ENCODE measurements around the gene ACTL8.

Gene ACTL8, protein sequence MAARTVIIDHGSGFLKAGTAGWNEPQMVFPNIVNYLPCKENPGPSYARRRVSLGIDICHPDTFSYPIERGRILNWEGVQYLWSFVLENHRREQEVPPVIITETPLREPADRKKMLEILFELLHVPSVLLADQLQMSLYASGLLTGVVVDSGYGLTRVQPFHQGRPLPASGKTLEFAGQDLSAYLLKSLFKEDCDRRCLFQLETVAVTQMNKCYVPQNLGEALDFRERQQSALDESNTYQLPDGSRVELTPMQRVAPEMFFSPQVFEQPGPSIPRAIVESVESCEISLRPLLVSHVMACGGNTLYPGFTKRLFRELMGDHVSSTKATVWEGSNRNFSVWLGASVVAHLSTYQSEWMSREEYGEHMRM

DNA sequence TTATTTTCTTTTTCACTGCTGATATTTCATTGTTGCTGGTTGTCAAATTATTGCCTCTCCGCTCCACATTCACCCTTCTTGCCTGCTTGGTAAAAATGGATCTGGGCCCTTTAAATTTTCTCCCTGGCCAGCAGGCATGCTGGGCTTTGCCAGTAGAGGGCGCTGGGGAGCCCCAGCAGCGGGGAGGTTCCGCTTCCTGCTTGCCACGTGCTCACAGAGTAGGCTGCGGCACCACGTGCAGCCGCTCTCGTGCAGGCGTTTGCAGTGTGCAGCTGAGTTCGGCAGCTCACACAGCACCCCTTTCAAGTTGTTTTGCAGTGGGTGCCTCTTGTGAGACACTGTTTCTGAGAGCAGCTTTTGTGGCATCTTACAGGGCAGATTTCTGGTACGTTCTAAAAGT lies at the start of gene ACTL8:
ACTL8 (plus strand) TSS at position 214 of the 400 bp plus-strand sequence. CDS start 67,676 bp downstream, outside the sequence.
- no peak for DNase-seq (ENCODE audit: low read depth)

DNA sequence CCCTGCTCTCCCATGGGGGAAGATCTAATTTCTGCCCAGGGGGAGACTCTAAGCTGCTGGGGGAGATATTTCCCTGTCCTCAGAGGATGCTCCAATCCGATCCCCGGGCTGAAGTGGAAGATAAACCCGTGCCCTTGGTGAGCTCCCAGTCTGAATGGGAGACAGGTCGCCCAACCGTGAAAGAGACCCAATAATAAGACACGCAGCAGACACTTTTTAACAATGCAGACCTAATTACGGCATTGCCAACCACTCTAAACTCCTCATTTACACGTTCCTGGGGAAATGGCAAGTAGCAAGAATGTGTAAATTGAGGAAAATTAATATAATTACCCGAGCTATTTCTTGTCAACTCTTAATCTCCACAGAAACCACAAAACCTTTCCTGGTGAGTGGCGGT lies 48.7 kb upstream of the ACTL8 start:
- no peak for DNase-seq (ENCODE audit: low read depth)

DNA sequence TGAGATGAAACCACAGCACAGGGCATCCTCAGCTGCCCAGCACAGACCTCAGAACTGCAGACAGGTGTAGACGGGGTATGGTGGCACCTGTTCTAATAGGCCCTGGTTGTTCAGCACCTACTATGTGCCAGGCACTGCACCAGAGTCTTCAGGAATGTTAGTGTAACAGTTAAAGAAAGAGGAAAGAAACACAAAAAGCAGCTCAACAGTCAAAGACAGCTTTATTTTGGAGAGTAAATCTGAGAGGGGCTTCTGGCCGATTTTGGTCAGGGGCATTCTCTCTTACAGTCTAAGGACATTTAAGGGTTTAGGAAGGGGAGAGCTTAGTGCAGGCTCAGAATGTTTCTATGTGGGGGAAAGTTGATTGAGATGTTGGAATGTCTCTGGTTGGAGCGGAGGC lies 45.2 kb upstream of the ACTL8 start:
- no peak for DNase-seq (ENCODE audit: low read depth)

DNA sequence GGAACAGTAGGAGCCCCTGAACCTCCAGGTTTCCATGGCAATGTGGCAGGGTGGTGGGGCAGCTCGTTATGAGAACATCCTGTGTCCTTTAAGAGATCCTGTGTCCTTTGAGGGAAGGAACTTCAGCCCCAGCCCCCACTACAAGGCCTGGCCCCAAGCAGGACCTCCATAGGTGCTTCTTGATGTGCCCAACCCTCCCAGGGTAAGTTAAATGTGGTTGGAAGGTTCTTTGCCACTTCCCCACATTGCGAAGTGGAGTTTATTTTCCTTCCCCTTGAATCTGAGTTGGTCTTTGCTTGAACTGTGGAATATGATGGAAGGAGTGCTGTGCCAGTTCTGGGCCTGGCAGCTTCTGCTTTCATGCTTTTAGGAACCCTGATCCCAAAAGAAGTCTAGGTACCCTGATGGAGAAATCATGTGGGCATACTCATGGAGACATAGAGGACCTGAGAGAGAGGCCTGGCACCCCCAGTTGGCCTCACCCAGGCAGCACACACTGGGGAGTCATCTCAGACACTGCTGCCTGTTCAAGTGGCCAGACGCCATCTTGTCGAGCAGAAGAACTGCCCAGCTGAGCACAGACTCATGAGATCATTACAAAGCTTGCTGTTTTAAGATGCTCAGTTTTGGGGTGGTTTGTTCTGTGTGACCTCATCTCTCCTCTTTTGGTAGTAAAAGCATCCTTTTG lies 44.1 kb upstream of the ACTL8 start:
- DNase-seq (ENCODE audit: low read depth), result no peak

DNA sequence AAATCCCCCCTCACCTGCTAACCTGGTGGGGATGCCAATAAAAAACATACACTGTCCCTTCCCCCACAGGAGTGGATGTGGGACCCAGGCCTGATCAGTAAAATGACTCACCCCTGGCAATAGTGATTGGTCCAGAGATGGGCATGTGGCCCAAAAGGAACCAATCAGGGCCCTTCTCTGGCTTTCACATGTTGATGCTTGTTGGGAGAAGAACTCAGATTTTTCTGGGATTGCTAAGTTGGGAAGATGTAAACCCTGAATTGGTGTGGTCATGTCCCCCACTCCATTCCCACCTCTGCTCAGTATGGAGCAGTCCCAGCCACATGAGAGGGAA lies 43.6 kb upstream of the ACTL8 start:
- no peak for DNase-seq (ENCODE audit: low read depth)

DNA sequence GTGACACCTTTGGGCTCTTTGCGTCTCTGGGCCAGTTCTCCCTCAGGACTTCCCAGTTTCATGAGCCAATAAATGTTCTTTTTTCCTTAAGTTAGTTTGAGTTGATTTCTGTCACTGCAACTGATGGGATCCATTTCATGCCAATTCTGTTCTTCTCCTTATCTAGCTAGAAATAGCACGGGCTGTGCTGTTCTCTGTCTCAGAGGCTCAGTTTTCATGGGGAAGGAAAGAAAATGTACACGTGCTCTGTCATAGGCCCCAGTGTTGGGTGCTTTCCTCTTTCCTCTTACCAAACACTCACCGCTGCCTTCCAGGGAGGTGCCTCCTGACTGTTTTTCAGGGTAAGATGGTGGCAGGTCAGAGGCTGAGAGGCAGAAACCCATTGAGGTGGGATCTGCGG lies 43.2 kb upstream of the ACTL8 start:
- DNase-seq (ENCODE audit: low read depth), result no peak

DNA sequence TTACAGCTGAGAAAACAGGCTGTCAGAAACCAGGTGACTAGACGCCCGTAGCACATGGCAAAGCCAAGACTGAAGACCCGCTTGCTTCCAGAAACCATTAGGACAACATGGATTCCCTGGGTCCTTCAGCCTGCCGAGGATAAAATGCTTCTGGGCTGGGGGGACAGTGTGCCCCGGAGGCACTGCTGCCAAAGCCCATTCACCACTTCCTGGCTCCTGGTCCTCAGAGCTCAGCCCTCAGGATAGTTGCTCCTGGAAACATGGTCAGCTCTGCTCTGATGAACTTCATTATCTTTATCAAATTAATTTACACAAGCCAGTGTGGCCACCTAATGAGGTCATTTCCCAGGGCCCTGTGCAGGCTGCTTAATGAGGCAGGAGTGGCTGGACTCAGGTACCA lies 41.1 kb upstream of the ACTL8 start:
- DNase-seq (ENCODE audit: low read depth), result no peak

DNA sequence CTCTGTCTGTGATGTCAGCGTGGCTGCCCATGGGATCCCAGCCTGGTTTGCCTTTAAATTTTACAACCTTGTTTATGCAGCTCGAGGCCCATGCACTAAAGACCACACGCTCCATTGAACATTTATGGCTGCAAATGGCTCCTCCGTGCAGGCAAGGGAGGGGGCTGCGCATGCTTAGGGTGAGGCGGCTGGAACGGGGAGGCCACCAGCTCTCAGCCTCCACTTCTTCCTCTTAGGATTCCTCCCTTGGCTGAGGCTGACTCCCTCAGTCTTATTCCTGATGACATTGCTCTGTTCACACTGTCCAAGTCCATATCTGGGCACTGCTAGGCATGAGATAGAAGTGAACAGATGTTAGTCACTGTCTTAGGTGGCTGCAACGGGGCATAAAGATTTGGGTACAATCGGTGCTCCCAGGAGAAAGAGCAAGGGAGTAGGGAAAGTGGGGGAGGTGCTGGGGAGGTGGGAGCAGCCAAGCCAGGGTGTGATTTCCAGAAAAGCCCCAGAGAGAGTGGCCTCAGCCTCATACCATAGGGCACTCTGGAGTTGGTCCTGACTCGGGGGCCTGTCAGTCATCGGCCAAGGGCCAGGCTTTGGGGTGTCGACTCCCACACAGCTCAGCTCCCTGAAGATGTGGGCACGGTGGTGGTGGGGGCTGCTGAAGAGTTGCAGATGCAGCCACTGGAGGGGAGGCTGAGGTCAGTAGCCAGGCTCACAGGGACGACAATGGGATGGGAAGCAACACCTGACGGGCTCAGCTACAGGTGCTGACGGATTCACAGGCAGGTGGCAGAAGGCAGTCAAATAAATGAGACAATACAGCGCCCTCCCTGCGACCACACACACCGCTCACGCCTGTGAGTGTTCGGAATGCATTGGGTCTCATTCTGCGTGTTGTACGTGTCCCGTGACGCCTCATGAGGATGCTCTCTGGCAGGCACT lies 37.3 kb upstream of the ACTL8 start:
- no peak for DNase-seq (ENCODE audit: low read depth)

DNA sequence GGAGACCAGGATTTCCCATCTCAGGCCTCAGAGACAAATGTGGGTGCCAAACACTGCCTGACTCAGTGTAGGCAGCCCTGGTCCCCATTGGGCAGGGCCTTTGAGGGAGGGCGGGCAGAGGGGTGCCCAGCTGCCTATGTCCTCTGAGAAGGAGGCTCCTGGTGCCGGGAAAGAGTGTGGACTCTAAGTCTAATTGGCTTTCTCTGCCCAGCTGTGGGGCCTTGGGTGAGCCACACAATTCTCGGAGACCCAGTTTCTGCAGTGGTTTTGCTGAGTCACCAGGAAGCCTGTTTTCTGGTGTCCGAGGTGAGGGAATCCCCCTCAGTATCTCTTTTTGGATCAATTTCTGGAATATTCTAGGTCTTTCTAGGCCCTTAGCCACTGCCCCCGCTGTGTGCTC lies 35.3 kb upstream of the ACTL8 start:
- no peak for DNase-seq (ENCODE audit: low read depth)

DNA sequence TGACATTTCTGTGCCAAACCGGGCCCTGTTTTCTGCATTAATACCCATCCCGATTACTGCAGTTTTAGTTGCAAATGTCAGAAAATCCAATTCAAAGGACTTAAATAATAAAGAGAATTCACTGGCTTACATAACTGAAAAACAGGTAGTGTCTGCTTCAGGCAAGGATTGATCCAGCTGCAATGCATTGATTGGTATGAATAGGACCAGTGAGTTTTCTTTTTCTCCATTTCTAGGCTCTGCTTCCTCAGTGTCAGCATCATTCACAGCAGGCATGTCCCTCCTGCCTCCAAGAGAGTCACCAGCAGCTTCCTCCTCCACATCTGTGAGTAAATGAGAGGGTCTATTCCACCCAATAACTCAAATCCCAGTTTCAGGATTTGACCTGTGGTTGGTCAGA lies 33.7 kb upstream of the ACTL8 start:
- DNase-seq (ENCODE audit: low read depth), result no peak

DNA sequence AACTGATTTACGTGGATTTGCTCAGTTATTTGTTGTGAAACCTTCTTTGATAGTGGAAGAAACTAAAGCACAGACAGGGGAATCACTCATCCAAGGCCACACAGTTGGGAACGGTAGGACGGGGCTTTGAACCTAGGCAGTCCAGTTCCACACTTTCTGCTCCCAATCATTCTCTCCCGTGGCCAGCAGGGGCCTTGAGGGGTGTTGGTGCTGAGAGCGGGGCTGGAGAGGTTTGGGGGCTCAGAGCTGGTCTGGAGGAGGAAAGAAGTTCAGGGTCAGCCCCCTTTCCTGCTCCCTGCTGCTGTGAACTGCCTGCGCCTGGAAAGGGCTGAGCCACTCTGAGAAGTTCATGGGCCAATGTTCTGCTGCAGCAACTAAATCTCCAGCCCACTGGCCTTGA lies 31.4 kb upstream of the ACTL8 start:
- DNase-seq (ENCODE audit: low read depth), result no peak

DNA sequence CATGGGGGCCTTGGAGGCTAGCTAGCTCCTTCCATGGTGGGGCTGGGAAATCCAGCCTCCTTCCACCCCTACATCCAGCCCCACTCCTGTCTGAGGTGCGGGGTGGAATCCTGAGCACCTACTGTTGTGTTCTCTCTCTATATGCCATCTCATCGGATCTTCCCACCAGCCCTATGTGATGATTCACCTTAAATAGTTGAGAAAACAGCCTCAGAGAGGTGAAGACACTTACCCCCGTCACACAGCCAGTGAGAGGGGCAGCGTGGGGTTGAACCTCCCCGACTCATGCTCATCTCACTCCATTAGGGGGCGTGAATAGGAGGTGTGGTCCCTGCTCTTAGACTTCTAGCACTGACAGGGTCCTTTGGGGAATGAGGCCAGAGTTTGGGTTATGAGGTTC lies 31.0 kb upstream of the ACTL8 start:
- DNase-seq (ENCODE audit: low read depth), result no peak

DNA sequence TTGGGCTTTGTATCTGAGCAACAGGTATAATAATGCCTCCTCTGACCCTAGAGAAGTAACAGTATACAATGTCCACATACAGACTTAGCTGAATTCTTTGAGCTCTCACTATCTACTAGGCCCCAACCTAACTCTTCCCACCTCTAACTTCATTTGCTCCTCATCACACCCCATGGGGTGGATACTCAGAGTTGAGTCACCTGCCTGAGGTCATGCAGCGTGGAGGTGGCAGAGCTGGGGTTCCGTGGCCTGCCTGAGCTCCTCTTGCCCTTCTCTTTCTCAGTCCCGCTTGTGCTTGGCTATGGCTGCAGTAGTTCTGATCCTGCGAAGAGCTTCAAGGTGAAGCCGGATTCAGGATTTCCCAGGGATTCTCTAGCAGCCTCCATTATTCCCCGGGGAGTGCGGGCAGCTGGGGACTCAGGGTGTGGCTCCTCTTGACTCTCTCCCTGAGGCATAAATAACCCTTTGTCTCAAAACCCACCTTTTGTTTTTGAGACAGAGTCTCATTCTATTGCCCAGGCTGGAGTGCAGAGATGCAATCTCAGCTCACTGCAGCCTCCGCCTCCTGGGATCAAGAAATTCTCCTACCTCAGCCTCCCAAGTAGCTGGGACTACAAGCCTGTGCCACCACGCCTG lies 29.9 kb upstream of the ACTL8 start:
- DNase-seq (ENCODE audit: low read depth), result no peak

DNA sequence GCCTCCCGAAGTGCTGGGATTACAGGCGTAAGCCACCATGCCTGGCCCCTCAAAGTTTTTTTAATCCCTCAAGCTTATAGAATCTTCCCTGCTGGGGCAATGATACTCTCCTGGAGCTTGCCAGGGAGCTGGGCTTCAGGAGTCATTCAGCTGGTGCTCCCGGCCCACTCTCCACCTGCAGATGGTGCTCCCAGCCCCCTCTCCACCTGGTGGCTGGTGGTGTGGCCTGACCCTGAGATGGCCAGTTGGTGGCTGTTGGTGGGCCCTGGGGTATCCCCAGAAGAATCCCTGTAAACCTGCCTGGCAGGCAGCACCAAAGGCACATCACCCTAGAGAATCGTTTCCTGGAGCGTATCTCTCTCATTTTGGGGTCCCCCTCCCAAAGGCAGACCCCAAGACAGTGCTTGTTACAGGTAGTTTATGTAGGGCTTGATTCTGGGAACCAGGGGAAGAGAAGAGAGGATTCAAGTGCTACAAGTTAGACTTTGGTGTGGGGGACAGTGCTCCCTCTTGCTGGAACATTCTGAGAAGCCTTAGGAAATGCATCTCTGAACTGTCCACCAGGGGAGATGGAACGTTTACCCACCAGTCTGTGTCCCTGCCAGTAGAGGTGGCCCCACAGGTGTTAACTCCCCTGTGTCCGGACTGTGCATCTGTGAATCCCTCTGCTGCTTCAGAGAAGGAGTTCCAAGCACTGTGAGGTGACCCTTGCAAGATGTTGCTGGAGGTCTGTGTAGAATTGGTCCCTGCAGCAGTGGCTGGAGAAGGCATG lies 29.1 kb upstream of the ACTL8 start:
- no peak for DNase-seq (ENCODE audit: low read depth)

DNA sequence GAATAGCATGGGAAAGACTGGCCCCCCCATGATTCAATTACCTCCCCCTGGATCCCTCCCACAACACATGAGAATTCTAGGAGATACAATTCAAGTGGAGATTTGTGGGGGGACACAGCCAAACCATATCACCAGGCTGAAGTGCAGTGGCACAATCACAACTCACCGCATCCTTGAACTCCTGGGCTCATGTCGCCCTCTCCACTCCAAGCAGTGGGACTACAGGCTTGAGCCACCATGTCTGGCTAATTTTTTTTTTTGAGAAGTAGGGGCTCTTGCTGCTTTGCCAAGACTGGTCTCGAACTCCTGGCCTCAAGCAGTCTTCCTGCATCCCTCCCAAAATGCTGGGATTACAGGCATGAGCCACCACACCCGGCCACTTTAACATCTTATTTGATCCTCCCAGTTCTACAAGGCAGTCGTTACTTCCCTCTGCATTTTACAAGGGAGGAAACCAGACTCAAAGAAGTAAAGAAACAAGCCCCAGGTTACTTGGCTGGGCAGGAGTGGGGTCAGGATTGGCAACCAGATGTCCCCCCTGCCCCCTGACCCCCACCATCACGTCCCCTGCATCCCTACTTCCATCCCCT lies 26.9 kb upstream of the ACTL8 start:
- DNase-seq (ENCODE audit: low read depth), result no peak

DNA sequence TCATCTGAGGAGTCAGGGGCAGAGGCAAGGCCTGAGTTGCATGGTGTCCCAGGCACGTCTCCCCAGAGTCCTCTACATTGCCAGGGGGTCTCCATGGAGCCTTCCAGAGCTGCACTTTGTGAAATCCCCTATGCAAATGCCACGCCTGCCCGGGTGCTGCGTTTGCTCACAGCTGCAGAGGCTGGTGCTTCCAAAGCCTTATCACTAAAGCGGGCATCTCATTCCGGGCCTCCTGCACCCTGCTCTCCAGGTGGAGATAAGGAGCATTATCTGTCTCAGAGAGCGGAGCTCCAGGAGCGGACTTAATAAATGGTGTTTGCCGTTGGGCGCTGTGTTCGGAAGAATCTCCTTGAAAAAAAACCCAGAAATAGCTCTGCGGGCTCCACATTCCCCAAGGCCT lies 25.9 kb upstream of the ACTL8 start:
- DNase-seq (ENCODE audit: low read depth), result no peak

DNA sequence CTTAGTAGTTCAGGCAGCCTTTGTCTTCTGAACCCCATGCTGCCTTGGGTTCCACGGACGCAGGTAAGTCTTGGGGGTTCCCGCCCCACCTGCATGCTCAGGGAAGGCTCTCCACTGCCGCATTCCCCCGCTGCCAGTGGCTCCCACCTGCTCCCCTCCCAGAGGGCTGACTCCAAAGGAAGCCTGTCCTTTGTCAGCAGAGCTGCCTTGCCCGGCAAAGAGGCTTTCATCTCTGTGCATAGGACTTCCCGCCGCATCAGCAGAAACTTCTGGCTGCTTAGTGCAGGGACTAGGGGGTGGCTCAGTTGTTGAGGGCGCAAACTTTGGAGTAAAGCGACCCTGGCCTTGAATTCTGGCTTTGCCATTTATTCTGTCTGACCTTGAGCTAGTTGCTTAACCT lies 25.2 kb upstream of the ACTL8 start:
- no peak for DNase-seq (ENCODE audit: low read depth)

DNA sequence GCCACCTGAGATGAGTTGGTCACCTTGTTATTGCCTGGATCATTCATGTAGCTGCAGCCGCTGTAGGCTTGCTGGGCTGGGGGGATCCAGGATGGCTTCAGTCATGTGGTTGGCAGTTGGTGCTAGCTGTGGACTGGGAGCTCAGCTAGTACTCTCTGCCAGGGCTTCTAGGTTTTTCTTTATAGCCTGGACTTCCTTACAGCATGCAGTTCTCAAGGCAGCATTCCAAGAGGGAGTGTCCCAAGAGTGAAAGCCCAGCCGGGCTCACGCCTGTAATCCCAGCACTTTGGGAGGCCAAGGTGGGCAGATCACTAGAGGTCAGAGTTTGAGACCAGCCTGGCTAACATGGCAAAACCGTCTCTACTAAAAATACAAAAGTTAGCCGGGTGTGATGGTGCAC lies 23.7 kb upstream of the ACTL8 start:
- DNase-seq (ENCODE audit: low read depth), result no peak

DNA sequence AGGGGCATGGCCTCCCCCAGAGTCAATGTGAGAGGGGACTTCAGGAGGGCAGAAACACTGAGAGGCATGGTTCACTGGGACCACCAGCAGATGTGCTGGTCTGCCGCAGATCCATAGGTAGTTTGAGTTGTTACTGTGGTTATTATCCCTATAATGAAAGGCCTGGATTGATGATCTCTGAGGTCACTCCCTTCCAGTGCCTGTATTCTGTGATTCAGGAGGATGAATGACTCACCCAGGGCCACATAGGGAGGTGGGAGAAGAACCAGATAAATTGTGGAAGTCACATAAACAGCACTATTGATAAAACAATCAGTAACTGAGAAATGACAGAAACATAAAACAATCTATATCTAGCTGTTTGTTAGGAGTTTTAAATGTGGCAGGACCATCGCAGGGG lies 22.7 kb upstream of the ACTL8 start:
- no peak for DNase-seq (ENCODE audit: low read depth)

DNA sequence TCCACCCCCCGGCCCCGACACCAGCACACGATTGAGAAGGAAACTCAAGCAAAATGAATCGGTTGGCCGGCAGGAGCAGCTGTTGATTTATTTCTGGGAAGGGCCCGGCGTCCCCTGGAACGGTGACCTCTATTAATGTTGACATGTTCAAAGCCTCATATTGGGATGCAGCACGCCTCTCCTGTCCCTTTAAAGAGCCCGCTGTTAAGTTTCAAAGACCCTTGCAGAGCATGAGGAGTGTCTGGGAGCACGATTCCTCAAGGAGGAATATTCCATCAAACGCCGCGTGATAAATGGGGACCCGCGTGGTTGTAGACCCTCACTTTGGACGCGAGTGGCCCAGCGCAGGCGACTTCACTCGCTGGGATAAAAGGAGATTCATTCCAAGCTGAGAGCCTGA lies 21.5 kb upstream of the ACTL8 start:
- DNase-seq (ENCODE audit: low read depth), result no peak

DNA sequence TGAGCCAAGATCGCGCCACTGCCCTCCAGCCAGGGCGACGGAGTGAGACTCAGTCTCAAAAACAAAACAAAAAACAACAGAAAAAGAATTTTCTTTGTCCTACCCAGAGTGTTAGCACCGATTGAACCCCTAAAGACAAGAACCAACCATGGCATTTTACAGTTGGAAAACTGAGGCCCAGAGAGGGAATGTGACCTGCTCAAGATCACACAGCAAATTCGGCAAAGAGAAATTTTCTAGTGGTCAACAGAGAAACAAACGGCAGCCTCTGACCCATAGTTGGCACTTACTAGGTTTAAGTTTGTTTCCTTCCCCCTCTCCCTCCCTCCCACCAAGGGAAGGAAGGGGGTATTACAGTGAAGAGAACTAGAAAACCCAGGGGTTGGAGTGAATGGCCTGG lies 20.5 kb upstream of the ACTL8 start:
- DNase-seq (ENCODE audit: low read depth), result no peak
